AG04450 (cell line): ENCODE data around the gene TLE3. TPM values are rescaled to one million over a fixed set of nuclear protein-coding genes. Genes with fewer than 3 reads are reported as not detected.

Experiments
- CTCF ChIA-PET: fragments of 300-600, 350-600 bp; formaldehyde crosslinking; extraction: SDS; loops from one replicate; lab custom pipeline; 2022; ENCODE audit warnings: antibody characterized with exemption, inconsistent platforms; lab: Charles Lee
- POLR2A ChIA-PET: fragments of 350-600 bp; formaldehyde crosslinking; extraction: SDS; loops from one replicate; lab custom pipeline; 2021; ENCODE audit warnings: antibody characterized with exemption, inconsistent platforms; lab: Yijun Ruan, JAX
- DNase-seq: peaks from one replicate; pipeline ENCODE4 v3.0.0-alpha.2; 2011; ENCODE audit warnings: low read depth, low spot score
- H3K27ac ChIP-seq: one replicate; pipeline ENCODE4 v1.5.1; 2012; ENCODE audit warnings: low read depth, low read length, control low read depth
- H3K27me3 ChIP-seq: one replicate; pipeline ENCODE4 v1.6.0; 2012; ENCODE audit warnings: low read length; ENCODE audit not compliant: control insufficient read depth, insufficient read depth
- H3K4me3 ChIP-seq: 2 replicates; pipeline ENCODE4 v1.5.1; 2011; ENCODE audit warnings: mild to moderate bottlenecking, low read depth, low read length, control low read depth
- H3K9me3 ChIP-seq: 2 replicates; pipeline ENCODE4 v1.5.1; 2012; ENCODE audit warnings: low read length; ENCODE audit not compliant: control insufficient read depth, insufficient read depth
- polyA plus RNA-seq: library from polyadenylated mRNA; depleted of rRNA; stranded (reverse); fragments of >200 nt; gene quantifications from 2 replicates; pipeline ENCODE4 v1.2.3, GENCODE V29; 2011
- TF ChIP-seq, protein P1 (sequence below): IDR thresholded peaks from 2 replicates; pipeline ENCODE4 v1.5.1; 2011; ENCODE audit warnings: low read depth, low read length, control low read depth, inconsistent platforms

The TLE3 gene
- polyA plus RNA-seq, 1 experiment, result 7.5 TPM

DNA sequence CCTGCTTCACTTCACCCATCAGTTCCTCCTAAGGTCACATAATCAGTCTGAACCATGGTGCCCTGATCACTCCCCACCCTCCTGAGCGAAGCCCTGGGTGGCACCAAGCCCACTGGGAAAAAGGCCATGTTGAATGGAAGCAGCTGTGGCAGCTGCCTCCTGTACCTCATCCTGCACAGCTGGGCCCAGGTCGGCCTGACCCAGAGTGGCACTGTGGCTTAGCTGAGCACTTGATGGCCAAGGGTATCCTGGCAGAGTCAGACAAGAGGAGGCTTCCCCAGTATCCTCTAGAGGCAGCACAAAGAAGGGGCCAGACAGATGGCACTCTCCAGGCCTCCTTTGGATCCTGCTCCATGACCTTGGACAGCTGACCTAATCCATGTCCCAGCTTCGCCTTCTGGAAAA, 68.4 kb downstream of the TLE3 start:
- TF ChIP-seq, protein P1, sequence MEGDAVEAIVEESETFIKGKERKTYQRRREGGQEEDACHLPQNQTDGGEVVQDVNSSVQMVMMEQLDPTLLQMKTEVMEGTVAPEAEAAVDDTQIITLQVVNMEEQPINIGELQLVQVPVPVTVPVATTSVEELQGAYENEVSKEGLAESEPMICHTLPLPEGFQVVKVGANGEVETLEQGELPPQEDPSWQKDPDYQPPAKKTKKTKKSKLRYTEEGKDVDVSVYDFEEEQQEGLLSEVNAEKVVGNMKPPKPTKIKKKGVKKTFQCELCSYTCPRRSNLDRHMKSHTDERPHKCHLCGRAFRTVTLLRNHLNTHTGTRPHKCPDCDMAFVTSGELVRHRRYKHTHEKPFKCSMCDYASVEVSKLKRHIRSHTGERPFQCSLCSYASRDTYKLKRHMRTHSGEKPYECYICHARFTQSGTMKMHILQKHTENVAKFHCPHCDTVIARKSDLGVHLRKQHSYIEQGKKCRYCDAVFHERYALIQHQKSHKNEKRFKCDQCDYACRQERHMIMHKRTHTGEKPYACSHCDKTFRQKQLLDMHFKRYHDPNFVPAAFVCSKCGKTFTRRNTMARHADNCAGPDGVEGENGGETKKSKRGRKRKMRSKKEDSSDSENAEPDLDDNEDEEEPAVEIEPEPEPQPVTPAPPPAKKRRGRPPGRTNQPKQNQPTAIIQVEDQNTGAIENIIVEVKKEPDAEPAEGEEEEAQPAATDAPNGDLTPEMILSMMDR, result no peak
- DNase-seq, result no peak
- Histone ChIP-seq H3K27me3 (peaks cover 55% of the 10 kb centered on the region), H3K4me3 (no peak overlapping the region), H3K9me3 (no peaks in the 10 kb centered on the region; the same call in 1 of the 2 replicates), H3K27ac (no peak overlapping the region)
- ChIA-PET CTCF (no interaction called here), POLR2A (interaction anchor here (0.6 kb wide), 1 partner anchor 37 kb away, joined by 5 read pairs; no protein-coding TSS in a partner anchor)

DNA sequence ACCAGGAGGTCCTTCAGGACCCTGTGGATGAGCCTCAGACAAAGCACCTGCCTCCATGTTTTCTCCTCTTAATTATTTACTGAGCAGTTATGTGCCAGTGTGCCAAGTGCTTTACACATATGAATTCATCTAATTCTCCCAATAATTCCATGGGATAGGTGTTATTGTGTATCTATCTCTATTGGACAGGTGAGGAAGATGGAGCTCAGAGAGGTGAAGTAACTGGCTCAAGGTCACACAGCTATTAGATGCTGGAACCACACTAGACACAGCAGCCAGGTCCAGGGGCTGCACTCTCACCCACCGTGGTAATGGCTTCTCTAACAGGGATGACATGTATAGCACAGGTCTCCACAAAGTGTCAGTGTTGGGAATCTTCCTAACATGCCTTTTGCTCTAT, 70.2 kb downstream of the TLE3 start:
- H3K27me3 ChIP-seq, result peaks cover 39% of the 10 kb centered on the region
- CTCF ChIA-PET, result no interaction called here
- TF ChIP-seq, protein P1, result no peak

DNA sequence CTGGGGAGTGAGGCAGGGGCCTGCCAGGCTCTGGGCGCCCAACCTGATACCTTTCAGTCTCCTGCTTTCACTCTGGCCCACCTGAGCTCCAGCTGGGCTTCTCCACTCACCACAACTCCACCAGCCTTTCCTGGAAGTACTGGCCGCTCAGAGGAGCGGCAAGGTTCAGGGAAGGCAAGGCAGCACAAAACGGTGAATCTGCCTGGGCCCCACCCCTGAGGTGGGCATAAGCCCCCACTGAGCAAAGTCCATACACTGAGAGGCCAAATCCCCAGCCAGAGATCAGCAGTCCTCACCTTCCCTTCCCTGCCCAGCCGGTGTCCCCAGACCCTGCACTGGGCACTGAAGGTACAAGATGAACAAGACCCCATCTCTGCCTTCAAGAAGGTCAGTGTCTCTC, 70.7 kb downstream of the TLE3 start:
- POLR2A ChIA-PET, result no interaction called here
- H3K27me3 ChIP-seq, result peaks cover 36% of the 10 kb centered on the region
- CTCF ChIA-PET, result no interaction called here
- no peaks in the 10 kb centered on the region; the same call in 1 of the 2 replicates for H3K9me3 ChIP-seq
- DNase-seq, result no peak
- TF ChIP-seq, protein P1, result no peak
- no peak overlapping the region for H3K27ac ChIP-seq
- no peak overlapping the region for H3K4me3 ChIP-seq

More for the DNA sequence above, 70.2 kb downstream of the TLE3 start:
- POLR2A ChIA-PET, result no interaction called here
- no peak for DNase-seq
- Histone ChIP-seq H3K4me3 (no peak overlapping the region), H3K27ac (no peak overlapping the region), H3K9me3 (no peaks in the 10 kb centered on the region; the same call in 1 of the 2 replicates)

DNA sequence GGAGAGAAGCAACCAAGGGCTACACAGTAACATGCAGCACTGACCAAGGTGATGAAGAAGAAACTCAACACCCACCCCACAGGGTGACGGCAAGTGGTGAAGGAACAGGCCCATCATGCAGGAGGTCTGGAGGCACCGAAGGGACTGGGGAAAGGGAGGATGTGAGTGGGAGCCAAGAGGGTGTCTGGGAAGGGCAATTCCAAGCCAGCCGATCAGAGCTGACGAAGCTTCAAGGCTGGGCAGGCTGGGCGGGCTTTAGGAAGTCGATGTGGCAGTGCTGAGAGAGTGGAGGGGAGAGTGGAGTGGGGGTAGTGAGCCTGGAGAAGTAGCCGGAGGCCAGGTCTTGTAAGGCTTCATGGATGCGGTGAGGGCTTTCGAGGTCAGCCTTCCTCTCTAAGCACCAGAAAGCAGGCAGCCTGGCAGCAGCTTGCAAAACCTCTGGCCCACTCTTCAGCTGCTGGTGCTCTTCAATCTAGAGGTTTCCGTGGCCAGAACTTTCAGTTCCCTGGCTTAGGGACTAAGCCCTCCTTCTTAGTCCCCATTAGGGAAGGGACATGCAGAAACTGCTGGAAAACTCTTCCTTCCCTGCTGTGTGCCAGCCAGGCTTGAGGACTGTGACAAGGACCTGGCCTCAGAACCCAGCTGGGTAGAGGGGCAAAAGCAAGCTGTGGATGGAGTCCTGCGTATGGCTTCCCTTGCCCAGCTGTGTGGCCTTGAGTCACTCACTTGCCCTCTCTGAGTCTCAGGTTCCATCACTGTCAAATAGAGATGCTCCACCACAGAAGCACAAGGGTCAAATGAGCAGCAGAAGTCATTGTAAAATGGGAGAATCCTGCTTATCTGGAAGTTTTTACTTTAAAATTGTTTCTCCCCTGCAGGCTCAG, 72.1 kb downstream of the TLE3 start:
- POLR2A ChIA-PET, result no interaction called here
- peaks cover 29% of the 10 kb centered on the region for H3K27me3 ChIP-seq
- DNase-seq, result no peak
- CTCF ChIA-PET, result no interaction called here
- H3K9me3 ChIP-seq, result no peaks in the 10 kb centered on the region; the same call in 1 of the 2 replicates
- TF ChIP-seq, protein P1, result no peak
- H3K4me3 ChIP-seq, result no peak overlapping the region
- no peak overlapping the region for H3K27ac ChIP-seq

DNA sequence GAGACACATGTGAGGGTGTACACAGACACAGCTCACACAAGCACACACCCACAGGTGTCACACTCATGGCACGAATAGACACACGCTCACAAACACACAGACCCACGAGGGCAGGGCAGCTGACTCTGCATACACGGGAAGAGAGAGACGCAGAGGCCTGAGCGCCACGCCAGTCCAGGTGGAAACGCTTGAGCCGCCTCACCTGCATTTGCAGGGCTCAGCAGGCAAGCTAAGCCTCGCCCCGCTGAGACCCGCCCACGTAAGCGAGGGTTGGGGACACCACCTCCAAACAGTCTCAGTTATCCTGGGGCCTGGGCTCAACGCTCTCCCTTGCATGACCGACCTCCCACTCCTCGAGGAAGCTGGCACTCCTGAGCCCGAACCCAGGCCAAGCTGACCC, 73.2 kb downstream of the TLE3 start:
- Histone ChIP-seq H3K27me3 (peaks cover 26% of the 10 kb centered on the region), H3K4me3 (no peak overlapping the region), H3K27ac (no peak overlapping the region), H3K9me3 (no peaks in the 10 kb centered on the region; the same call in 1 of the 2 replicates)
- no peak for DNase-seq
- CTCF ChIA-PET, result no interaction called here
- TF ChIP-seq, protein P1, result no peak
- POLR2A ChIA-PET, result no interaction called here
